HL-60 (cell line): Measurements from ENCODE around the gene GGA3.
A peak's percentile ranks its signal among the peaks of the same experiment; 100 is the strongest.

Experiments used
- DNase-seq, 2 experiments: peaks; one replicate each; pipeline ENCODE4 v3.0.0-alpha.2; 2010 to 2020; ENCODE audit warnings: low read depth in 1 of 2, low spot score in 1 of 2
- H3K27ac ChIP-seq: fragments of 250-450 bp; sonication (Bioruptor Pico); replicated peaks from 2 replicates; pipeline ENCODE4 v1.5.1; 2020; ENCODE audit warnings: mild to moderate bottlenecking, moderate library complexity
- H3K27me3 ChIP-seq: fragments of 250-450 bp; sonication (Bioruptor Pico); 2 replicates; pipeline ENCODE4 v1.5.1; 2021; ENCODE audit warnings: mild to moderate bottlenecking, moderate library complexity; ENCODE audit not compliant: insufficient read depth, poor library complexity, severe bottlenecking
- H3K4me3 ChIP-seq: replicated peaks from 2 replicates; pipeline ENCODE4 v1.5.1; 2011; ENCODE audit warnings: mild to moderate bottlenecking, control low read depth, low read length; ENCODE audit not compliant: insufficient read depth
- CTCF ChIP-seq: IDR thresholded peaks from one replicate; pipeline ENCODE4 v1.5.1; 2011; ENCODE audit warnings: low read length, control low read depth, inconsistent platforms; ENCODE audit not compliant: insufficient read depth
- GABPA ChIP-seq: IDR thresholded peaks from 2 replicates; pipeline ENCODE4 v1.6.1; 2012; ENCODE audit warnings: low read depth
- POLR2AphosphoS5 ChIP-seq: IDR thresholded peaks from 2 replicates; pipeline ENCODE4 v1.6.1; 2012; ENCODE audit warnings: low read depth
- REST ChIP-seq: IDR thresholded peaks from 2 replicates; pipeline ENCODE4 v1.6.1; 2012; ENCODE audit warnings: low read depth; ENCODE audit not compliant: insufficient replicate concordance
- SPI1 ChIP-seq: IDR thresholded peaks from 2 replicates; pipeline ENCODE4 v1.6.1; 2012; ENCODE audit warnings: low read depth, mild to moderate bottlenecking, borderline replicate concordance

The GGA3 gene

DNA sequence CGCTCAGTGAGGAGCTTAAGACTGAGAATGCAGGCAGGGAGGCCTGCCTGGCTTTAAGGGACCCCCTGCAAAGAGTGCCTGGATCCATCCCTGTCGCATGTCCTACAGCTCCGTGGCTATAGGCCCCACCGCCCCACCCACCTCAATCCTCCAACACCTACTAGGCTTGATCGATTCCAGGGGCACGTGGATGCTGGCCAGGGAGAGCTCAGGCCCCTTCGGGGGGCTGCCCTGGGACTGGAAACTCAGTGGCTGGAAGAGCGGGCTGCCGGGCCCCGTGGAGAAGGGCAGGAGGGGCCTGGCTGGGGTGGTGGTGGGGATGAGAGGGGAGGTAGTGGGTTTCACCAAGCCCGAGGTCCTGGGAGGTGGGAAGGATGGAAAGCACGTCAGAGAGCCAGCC lies 22.2 kb downstream of the GGA3 start:
- no peaks in the 10 kb centered on the region for H3K27me3 ChIP-seq
- DNase-seq = no peak
- H3K4me3 ChIP-seq = no peak overlapping the region
- TF ChIP-seq POLR2AphosphoS5 (no peak), REST (no peak), CTCF (no peak), SPI1 (no peak), GABPA (no peak)
- H3K27ac ChIP-seq = no peak overlapping the region

GRCh38 chr17:75238684-75239191 lies 22.7 kb downstream of the GGA3 start:
- TF ChIP-seq REST (no peak), SPI1 (no peak), GABPA (no peak), CTCF (peak; percentile 93), POLR2AphosphoS5 (peak; percentile 58)
- no peak overlapping the region for H3K4me3 ChIP-seq

GRCh38 chr17:75238020-75238580 lies 23.3 kb downstream of the GGA3 start:
- TF ChIP-seq CTCF (no peak), REST (no peak), GABPA (no peak), POLR2AphosphoS5 (no peak; the same call in 1 of the 2 replicates), SPI1 (no peak)
- no peaks in the 10 kb centered on the region for H3K27me3 ChIP-seq
- DNase-seq = no peak
- H3K27ac ChIP-seq = no peak overlapping the region
- H3K4me3 ChIP-seq = no peak overlapping the region

More at GRCh38 chr17:75238684-75239191, 22.7 kb downstream of the GGA3 start:
- DNase-seq = peak in 1 of 2 experiments; percentile 73
- H3K27me3 ChIP-seq = no peaks in the 10 kb centered on the region
- H3K27ac ChIP-seq = no peak overlapping the region
